CMK (cell line): ENCODE results near the gene SLC5A12.
A peak's percentile ranks its signal among the peaks of the same experiment; 100 is the strongest.
"Not testable (repeated sequence)": the region's sequence is repeated elsewhere in the genome, so short reads cannot be mapped to it uniquely, and the experiment has no call there.

Source experiments
- DNase-seq: peaks from one replicate; pipeline ENCODE4 v3.0.0-alpha.2; 2010; ENCODE audit warnings: low read depth

Gene SLC5A12

DNA sequence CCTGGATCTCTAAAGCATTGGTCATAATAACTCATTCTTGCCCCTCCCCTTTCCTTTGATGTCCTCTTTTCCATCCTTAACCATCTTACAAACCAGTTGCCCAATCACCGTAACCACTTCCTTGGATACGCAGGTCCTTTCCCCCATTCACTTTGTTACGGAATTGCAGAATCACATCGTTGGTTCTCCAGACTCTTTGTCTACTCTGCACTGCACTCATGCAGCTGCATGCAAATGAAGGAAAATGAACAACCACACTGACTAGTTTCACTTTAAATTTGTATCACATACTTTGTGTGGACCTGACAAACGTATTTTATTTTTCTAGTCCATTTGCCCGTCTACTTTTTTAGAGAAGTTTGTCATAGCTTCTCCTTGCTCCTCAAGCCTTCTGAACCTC is 69.9 kb downstream of the SLC5A12 start:
- DNase-seq: no peak

DNA sequence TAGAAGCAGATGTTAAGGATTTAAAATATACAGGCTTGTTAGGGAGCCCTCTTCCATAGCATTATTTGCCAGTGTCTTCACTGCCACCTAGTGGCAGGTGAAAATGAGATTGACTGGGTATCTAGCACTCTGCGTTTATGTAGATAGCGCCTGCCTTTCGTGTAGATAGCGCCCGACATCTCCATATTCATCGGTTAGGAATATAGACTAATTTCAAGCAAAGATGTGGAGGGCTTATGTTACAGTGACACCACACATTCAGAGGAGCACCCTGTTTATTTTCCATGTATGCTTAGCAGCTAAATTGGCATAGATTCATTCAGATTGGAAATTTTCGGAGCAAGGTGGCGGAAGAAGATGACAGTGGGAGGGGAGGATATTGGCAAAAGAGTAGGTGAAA is 72.0 kb downstream of the SLC5A12 start:
- DNase-seq: peak; percentile 15

DNA sequence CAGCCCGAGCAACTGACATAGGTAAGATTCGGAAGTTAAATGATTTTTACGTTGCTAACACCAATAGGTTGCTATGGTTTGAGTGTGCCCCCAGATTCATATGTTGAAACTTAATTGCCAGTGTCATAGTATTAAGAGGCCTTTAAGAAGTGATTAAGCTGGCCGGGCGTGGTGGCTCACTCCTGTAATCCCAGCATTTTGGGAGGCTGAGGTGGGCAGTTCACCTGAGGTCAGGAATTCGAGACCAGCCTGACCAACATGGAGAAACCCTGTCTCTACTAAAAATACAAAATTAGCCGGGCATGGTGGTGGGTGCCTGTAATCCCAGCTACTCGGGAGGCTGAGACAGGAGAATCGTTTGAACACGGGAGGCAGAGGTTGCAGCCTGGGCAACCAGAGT is 78.5 kb downstream of the SLC5A12 start:
- not testable (repeated sequence) for DNase-seq

DNA sequence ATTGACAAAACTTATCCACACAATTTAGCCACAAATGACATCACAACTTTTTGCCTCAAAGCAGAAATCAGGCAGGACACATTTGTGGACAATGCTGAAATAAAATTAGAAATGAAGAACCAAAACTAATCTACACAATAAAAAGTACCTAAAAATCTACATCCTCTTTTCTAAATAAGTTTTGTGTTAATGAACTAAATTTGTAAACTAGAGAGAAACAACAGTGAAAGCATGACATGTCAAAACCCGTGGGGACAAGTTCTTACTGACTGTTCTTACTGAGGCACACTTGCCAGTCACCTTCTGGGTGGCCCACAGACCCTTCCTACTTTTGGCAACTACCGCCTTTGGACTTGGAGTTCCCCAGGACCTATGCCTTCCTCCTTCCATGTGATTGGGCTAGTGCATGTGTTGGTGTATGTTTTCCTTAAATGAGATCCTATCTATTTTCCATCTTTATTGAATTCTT is 89.1 kb downstream of the SLC5A12 start:
- no peak for DNase-seq

DNA sequence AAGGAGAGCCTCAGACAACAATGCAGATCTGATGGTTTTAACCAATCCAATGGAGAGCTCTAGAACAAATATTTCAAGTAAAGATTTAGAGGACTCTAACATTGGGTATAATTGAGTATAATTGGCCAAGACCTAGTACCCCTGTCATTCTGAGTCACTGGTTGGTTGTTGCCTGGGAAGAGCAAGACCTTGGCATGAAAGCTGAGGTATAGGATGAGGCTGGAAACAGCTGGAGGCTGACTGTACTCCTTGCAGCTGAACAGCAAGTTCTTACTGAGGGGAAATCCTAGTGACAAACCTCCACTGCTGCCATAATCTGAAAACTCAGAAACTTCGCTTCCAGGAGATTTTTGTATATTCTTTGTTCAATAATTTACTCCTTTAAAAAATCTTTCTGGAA is 95.5 kb downstream of the SLC5A12 start:
- no peak for DNase-seq

DNA sequence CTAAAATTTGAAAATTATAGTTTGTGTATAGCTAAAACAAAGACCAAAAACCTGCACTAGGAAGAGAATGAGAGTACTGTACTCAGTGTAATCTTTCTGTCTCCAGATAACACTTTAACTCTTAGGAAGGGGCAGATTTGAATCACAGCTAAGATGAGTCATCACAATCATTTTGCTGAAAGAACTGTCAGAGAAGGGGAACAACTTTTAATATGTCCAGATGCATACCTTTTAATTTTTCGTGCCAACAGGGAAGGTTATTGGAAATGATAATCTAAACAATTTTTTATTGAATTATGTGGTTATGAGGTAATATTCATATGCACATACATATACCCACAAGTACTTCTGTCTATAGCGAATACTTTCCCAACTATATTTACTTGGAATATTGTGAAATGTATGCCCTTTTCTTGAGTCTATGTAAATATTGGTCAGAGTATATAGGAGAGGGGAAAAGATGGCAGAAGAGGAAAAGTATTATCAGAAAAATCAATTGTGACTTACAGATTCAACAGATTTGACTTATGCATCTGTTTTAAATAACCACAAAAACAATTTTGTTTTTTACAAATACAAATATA is 98.7 kb downstream of the SLC5A12 start:
- DNase-seq: no peak

DNA sequence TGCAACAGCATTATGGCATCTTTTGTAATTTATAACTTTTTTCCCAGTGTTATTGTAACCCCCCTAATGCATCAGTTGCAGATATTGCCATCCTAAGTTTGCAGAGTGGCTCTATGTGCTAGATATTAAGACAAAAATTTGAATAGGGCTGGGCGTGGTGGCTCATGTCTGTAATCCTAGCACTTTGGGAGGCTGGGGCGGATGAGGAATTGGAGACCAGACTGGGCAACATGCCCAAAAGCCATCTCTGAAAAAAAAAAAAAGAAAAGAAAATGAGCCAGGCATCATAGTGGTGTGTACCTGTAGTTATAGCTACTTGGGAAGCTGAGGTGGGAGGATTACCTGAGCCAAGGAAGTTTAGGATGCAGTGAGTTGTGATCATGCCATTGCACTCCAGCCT is 99.7 kb downstream of the SLC5A12 start:
- no peak for DNase-seq

DNA sequence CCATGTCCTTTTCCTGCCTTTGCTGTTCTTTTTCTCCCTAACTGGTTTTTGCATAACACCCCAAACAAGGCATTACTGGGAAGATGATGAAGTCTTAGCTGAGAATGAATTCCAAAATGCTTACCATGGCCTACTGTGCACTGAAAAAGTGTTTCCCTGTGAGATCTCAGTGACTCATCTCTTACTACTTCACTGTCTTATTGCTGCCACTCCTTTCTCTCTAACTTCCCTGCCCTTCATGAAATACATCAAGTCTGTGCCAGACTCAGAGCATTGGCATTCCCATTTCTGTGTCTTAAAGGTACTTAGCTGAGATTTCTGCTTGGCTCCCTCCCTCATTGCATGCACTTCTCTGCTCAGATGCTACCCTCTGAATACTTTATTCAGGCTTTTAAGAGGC is 100.7 kb downstream of the SLC5A12 start:
- no peak for DNase-seq

DNA sequence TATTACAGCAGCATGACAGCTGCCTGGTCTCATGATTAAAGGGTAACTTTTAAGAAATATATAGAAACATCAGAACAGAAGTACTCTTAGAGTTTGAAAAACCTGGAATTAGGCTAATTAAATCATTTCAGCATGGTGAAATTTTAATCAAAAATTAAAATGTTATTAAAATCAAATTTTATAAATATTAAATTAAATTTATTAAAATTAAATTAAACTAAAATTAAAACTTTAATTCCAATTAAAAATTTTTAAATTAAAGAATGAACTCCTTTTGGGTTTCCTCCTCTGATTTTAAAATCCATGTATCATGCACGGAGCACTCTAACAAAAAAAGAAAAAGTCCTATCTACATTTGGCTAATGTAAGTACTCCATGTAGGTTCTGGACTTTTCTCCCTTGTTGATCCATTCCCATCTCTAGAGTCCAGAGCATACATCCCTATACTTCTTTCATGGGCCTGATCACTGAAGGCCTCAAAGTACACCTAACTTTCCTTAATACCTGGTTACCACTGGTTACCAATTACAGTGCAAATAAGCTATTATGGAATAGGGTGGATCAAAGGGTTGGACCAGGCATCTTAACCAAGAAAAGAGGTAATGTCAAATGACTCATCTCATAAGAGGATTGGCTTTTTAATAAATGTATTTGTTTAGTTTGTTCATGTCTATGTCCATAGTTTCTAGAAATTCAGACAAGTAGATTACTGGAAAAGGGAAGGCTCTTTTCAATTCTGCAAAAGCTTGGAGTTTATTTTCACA is 101.4 kb downstream of the SLC5A12 start:
- no peak for DNase-seq

DNA sequence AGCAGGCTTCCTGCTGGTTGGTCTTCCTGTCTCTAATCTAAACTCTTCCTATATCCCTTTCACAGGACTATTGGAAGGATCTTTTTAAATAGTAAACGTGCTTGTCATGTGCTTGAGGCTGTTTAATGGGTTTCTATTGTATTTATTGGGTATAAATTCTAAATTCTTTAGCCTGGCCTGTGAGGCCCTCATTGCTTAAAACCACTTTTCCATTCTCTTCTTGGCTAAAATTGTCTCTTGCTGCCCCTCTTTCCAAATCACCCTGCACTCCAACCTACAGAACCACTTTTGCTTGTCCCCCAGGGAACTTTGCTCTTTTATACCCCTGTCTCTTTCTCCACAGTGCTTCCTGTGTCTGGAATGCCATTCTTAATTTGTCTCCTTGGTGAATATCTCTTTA is 103.4 kb downstream of the SLC5A12 start:
- no peak for DNase-seq
